OCI-LY3 (cell line): ENCODE measurements around the gene ZBTB16.

Experiments
- H2AFZ ChIP-seq: fragments of 200-600, 300-600 bp; shearing (Covaris generic); 2 replicates; pipeline ENCODE4 v1.6.0; 2014; ENCODE audit warnings: antibody characterized with exemption, low read depth, low read length
- H3K27ac ChIP-seq: fragments of 200-600, 300-600 bp; sonication (generic); 2 replicates; pipeline ENCODE4 v1.5.1; 2014; ENCODE audit warnings: mild to moderate bottlenecking, low read length, moderate library complexity, mixed read lengths
- H3K27me3 ChIP-seq: fragments of 200-600, 300-600 bp; sonication (generic); 2 replicates; pipeline ENCODE4 v1.6.1; 2014; ENCODE audit warnings: low read depth, low read length, mixed read lengths
- H3K36me3 ChIP-seq: fragments of 200-600, 300-600 bp; sonication (generic); replicated peaks from 2 replicates; pipeline ENCODE3; 2014; ENCODE audit warnings: low read depth, low read length, mixed read lengths
- H3K4me1 ChIP-seq: fragments of 300-600, 200-600 bp; sonication (generic); 2 replicates; pipeline ENCODE4 v1.6.1; 2014; ENCODE audit warnings: low read length, mixed read lengths
- H3K4me2 ChIP-seq: fragments of 200-600, 300-600 bp; sonication (generic); 2 replicates; pipeline ENCODE4 v1.6.1; 2014; ENCODE audit warnings: low read length, mixed read lengths
- H3K4me3 ChIP-seq: fragments of 300-600, 200-600 bp; sonication (generic); 2 replicates; pipeline ENCODE4 v1.5.1; 2014; ENCODE audit warnings: antibody characterized with exemption, mild to moderate bottlenecking, low read length, moderate library complexity
- H3K79me2 ChIP-seq: fragments of 300-600, 200-600 bp; shearing (Covaris generic); 2 replicates; pipeline ENCODE4 v1.6.1; 2014; ENCODE audit warnings: mild to moderate bottlenecking, low read length, mixed read lengths
- H3K9ac ChIP-seq: fragments of 300-600, 200-600 bp; shearing (Covaris generic); 2 replicates; pipeline ENCODE4 v1.6.0; 2014; ENCODE audit warnings: mild to moderate bottlenecking, low read length, moderate library complexity
- H3K9me3 ChIP-seq: fragments of 200-600, 300-600 bp; shearing (Covaris generic); 2 replicates; pipeline ENCODE4 v1.6.1; 2014; ENCODE audit warnings: low read length, mixed read lengths; ENCODE audit not compliant: insufficient read depth
- H4K20me1 ChIP-seq: fragments of 200-600, 300-600 bp; sonication (generic); 2 replicates; pipeline ENCODE4 v1.6.1; 2016; ENCODE audit warnings: low read length, mixed read lengths; ENCODE audit not compliant: insufficient read depth
- CTCF ChIP-seq: fragments of 200-600, 300-600 bp; sonication (generic); IDR thresholded peaks from 2 replicates; pipeline ENCODE4 v1.5.1; 2014; ENCODE audit warnings: antibody characterized with exemption, low read length, low read depth
- EZH2phosphoT487 ChIP-seq: fragments of 200-600 bp; shearing (Covaris generic); IDR thresholded peaks from 2 replicates; pipeline ENCODE4 v1.6.1; 2018; ENCODE audit warnings: antibody characterized with exemption, mixed run types, low read depth

ZBTB16 gene

GRCh38 chr11:114255289-114255688 is 195.8 kb downstream of the ZBTB16 start:
- Histone ChIP-seq H3K4me1 (peaks cover 11% of the 10 kb centered on the region), H3K4me3 (no peak overlapping the region), H3K9ac (no peak overlapping the region), H3K4me2 (no peak overlapping the region), H3K27me3 (no peaks in the 10 kb centered on the region), H3K9me3 (no peaks in the 10 kb centered on the region), H2AFZ (no peak overlapping the region), H4K20me1 (no peaks in the 10 kb centered on the region), H3K27ac (no peak overlapping the region), H3K79me2 (no peaks in the 10 kb centered on the region), H3K36me3 (no peaks in the 10 kb centered on the region)
- no peak for TF ChIP-seq EZH2phosphoT487

- no peak overlapping the region for H3K27ac ChIP-seq
- no peaks in the 10 kb centered on the region for H3K27me3 ChIP-seq
- no peaks in the 10 kb centered on the region for H3K79me2 ChIP-seq
- peaks cover 17% of the 10 kb centered on the region for H3K4me1 ChIP-seq
- H3K36me3 ChIP-seq, result no peaks in the 10 kb centered on the region
- no peak overlapping the region for H3K4me3 ChIP-seq
- TF ChIP-seq CTCF, result no peak
- TF ChIP-seq EZH2phosphoT487, result no peak
- H4K20me1 ChIP-seq, result no peaks in the 10 kb centered on the region
- no peak overlapping the region for H2AFZ ChIP-seq
- no peak overlapping the region for H3K9ac ChIP-seq
- no peak overlapping the region for H3K4me2 ChIP-seq
- H3K9me3 ChIP-seq, result no peaks in the 10 kb centered on the region
These were observed 196.9 kb downstream of the ZBTB16 start for GRCh38 chr11:114256176-114256966.

GRCh38 chr11:114256967-114257286 is 197.4 kb downstream of the ZBTB16 start:
- H3K4me1 ChIP-seq, result peaks cover 17% of the 10 kb centered on the region
- H2AFZ ChIP-seq, result no peak overlapping the region
- H3K4me2 ChIP-seq, result no peak overlapping the region
- no peaks in the 10 kb centered on the region for H4K20me1 ChIP-seq
- H3K9me3 ChIP-seq, result no peaks in the 10 kb centered on the region
- no peak overlapping the region for H3K4me3 ChIP-seq
- H3K9ac ChIP-seq, result no peak overlapping the region
- H3K27ac ChIP-seq, result no peak overlapping the region
- H3K36me3 ChIP-seq, result no peaks in the 10 kb centered on the region
- TF ChIP-seq EZH2phosphoT487, result no peak
- no peak for TF ChIP-seq CTCF
- H3K27me3 ChIP-seq, result no peaks in the 10 kb centered on the region
- no peaks in the 10 kb centered on the region for H3K79me2 ChIP-seq

GRCh38 chr11:114257621-114258558 is 198.4 kb downstream of the ZBTB16 start:
- no peak overlapping the region for H2AFZ ChIP-seq
- no peak overlapping the region for H3K4me3 ChIP-seq
- TF ChIP-seq CTCF (no peak), EZH2phosphoT487 (no peak)

More at GRCh38 chr11:114257621-114258558, 198.4 kb downstream of the ZBTB16 start:
- H3K36me3 ChIP-seq, result no peaks in the 10 kb centered on the region
- no peak overlapping the region for H3K27ac ChIP-seq
- no peaks in the 10 kb centered on the region for H3K9me3 ChIP-seq
- H3K4me1 ChIP-seq, result peaks cover 17% of the 10 kb centered on the region
- H4K20me1 ChIP-seq, result no peaks in the 10 kb centered on the region
- H3K27me3 ChIP-seq, result no peaks in the 10 kb centered on the region
- H3K79me2 ChIP-seq, result no peaks in the 10 kb centered on the region
- H3K4me2 ChIP-seq, result no peak overlapping the region
- no peak overlapping the region for H3K9ac ChIP-seq
